Measurements from ENCODE around the gene YAP1.

GRCh38 chr11:102138223-102138622 lies 28.0 kb downstream of the YAP1 start:
- no peak for TF ChIP-seq CTCF (conservative IDR thresholded peaks at IDR 0.05 in 1 of 2, IDR thresholded peaks at IDR 0.05 in 1 of 2; ENCODE audit: low read depth in 1 of 2, low read length in 2 of 2)
- no peak for TF ChIP-seq EZH2 (IDR thresholded peaks at IDR 0.05; ENCODE audit: low read length, missing control alignments)
